CD14-positive monocyte (primary cell): ENCODE results near the gene MPP2. TPM values are rescaled to one million over a fixed set of nuclear protein-coding genes. Genes with fewer than 3 reads are reported as not detected.

Experiments
- DNase-seq, 3 donors: peaks; one replicate each; pipeline ENCODE4 v3.0.0-alpha.2; 2011 to 2022
- H2AFZ ChIP-seq: 2 replicates; pipeline ENCODE4 v1.6.0; 2012; ENCODE audit warnings: mild to moderate bottlenecking, low read depth, low read length, inconsistent platforms; ENCODE audit not compliant: insufficient read depth, poor library complexity, severe bottlenecking
- H3K27ac ChIP-seq, 2 donors: 1 replicate in 1 of 2; 2 replicates in 1 of 2; pipeline ENCODE4 v1.5.1; 2012 to 2013; ENCODE audit warnings: low read length in 2 of 2, control low read depth in 1 of 2, inconsistent platforms in 1 of 2, low read depth in 1 of 2, mild to moderate bottlenecking in 1 of 2
- H3K27me3 ChIP-seq, 2 donors: one replicate each; pipeline versions ENCODE4 v1.6.0 to v1.6.1; 2011 to 2013; ENCODE audit warnings: low read length in 2 of 2; ENCODE audit not compliant: control insufficient read depth in 2 of 2, insufficient read depth in 2 of 2
- H3K36me3 ChIP-seq, 2 donors: replicated peaks in 1 of 2; 1 replicate in 1 of 2; 2 replicates in 1 of 2; pipeline versions ENCODE4 v1.5.1 to v1.6.1; 2012 to 2013; ENCODE audit warnings: low read length in 2 of 2, control low read depth in 1 of 2, inconsistent platforms in 1 of 2, mild to moderate bottlenecking in 1 of 2; ENCODE audit not compliant: insufficient read depth in 2 of 2, control insufficient read depth in 1 of 2
- H3K4me1 ChIP-seq, 2 donors: 1 replicate in 1 of 2; 2 replicates in 1 of 2; pipeline versions ENCODE4 v1.5.1 to v1.6.1; 2012 to 2013; ENCODE audit warnings: low read length in 2 of 2, control low read depth in 1 of 2, inconsistent platforms in 1 of 2, mild to moderate bottlenecking in 1 of 2, moderate library complexity in 1 of 2; ENCODE audit not compliant: insufficient read depth in 2 of 2, control insufficient read depth in 1 of 2
- H3K4me2 ChIP-seq: replicated peaks from 2 replicates; pipeline ENCODE3; 2012; ENCODE audit warnings: low read length, moderate library complexity, mild to moderate bottlenecking; ENCODE audit not compliant: poor library complexity, severe bottlenecking; ENCODE audit errors: extremely low read depth
- H3K4me3 ChIP-seq, 3 experiments: fragments of 200-600 bp in 1 of 3; sonication (generic) in 1 of 3; replicated peaks in 1 of 3; 1 replicate in 2 of 3; 2 replicates in 1 of 3; pipeline ENCODE4 v1.5.1; 2011 to 2013; ENCODE audit warnings: low read length in 3 of 3, mild to moderate bottlenecking in 3 of 3, control low read depth in 2 of 3, low read depth in 2 of 3, inconsistent platforms in 1 of 3, moderate library complexity in 1 of 3
- H3K79me2 ChIP-seq: 2 replicates; pipeline ENCODE4 v1.6.0; 2012; ENCODE audit warnings: mild to moderate bottlenecking, control low read depth, inconsistent platforms, low read length, moderate library complexity; ENCODE audit not compliant: insufficient read depth
- H3K9ac ChIP-seq: 2 replicates; pipeline ENCODE4 v1.6.0; 2017; ENCODE audit warnings: low read length, mild to moderate bottlenecking; ENCODE audit not compliant: insufficient read depth, poor library complexity, severe bottlenecking
- H3K9me3 ChIP-seq, 2 donors: replicated peaks in 1 of 2; 1 replicate in 1 of 2; 2 replicates in 1 of 2; pipeline versions ENCODE4 v1.5.1 to v1.6.1; 2012 to 2013; ENCODE audit warnings: low read length in 2 of 2, control low read depth in 1 of 2; ENCODE audit not compliant: control insufficient read depth in 1 of 2, insufficient read depth in 1 of 2
- H4K20me1 ChIP-seq: 2 replicates; pipeline ENCODE4 v1.6.0; 2012; ENCODE audit warnings: mild to moderate bottlenecking, low read length, control low read depth, moderate library complexity; ENCODE audit not compliant: insufficient read depth
- H3K27ac Mint-ChIP-seq, 7 donors: one replicate each; pipeline ENCODE4 v1.8.0; 2020; ENCODE audit warnings: mild to moderate bottlenecking in 7 of 7, mixed read lengths in 7 of 7, moderate library complexity in 6 of 7, inconsistent platforms in 2 of 7
- H3K27me3 Mint-ChIP-seq, 3 donors: one replicate each; pipeline ENCODE4 v1.8.0; 2021 to 2022; ENCODE audit warnings: low read depth in 3 of 3, mild to moderate bottlenecking in 3 of 3, mixed read lengths in 3 of 3, moderate library complexity in 3 of 3, inconsistent platforms in 1 of 3
- H3K36me3 Mint-ChIP-seq, 2 donors: one replicate each; pipeline ENCODE4 v1.8.0; 2020; ENCODE audit warnings: mixed read lengths in 2 of 2, inconsistent platforms in 1 of 2, mild to moderate bottlenecking in 1 of 2
- H3K4me1 Mint-ChIP-seq: one replicate; pipeline ENCODE4 v1.8.0; 2020; ENCODE audit warnings: mild to moderate bottlenecking, mixed read lengths
- H3K4me3 Mint-ChIP-seq, 2 donors: one replicate each; pipeline ENCODE4 v1.8.0; 2020; ENCODE audit warnings: mild to moderate bottlenecking in 2 of 2, mixed read lengths in 2 of 2, moderate library complexity in 1 of 2
- H3K9me3 Mint-ChIP-seq, 7 donors: one replicate each; pipeline ENCODE4 v1.8.0; 2020 to 2022; ENCODE audit warnings: mixed read lengths in 7 of 7, mild to moderate bottlenecking in 6 of 7, moderate library complexity in 6 of 7, inconsistent platforms in 2 of 7
- WGBS: methylation state at CpG from one replicate; pipeline ENCODE4 v1.1.5; 2013; ENCODE audit warnings: missing lambda C conversion rate; ENCODE audit not compliant: insufficient coverage; 5-methylcytosine and 5-hydroxymethylcytosine counted together
- intact Hi-C, 2 donors: fragments of 100-400 bp; cut with micrococcal nuclease; formaldehyde crosslinking; loops; one replicate each; pipeline versions ENCODE4 v1.15.0 to v1.15.1; 2023
- polyA plus RNA-seq, 3 donors: library from polyadenylated mRNA; depleted of rRNA in 1 of 3; unstranded in 2 of 3; stranded (reverse) in 1 of 3; fragments of 300-500 nt in 2 of 3; fragments of >200 nt in 1 of 3; fragmentation: Illumina TruSeq in 2 of 3; gene quantifications; 1 replicate in 2 of 3; 2 replicates in 1 of 3; pipeline ENCODE4 v1.2.3, GENCODE V29; 2012 to 2021
- TF ChIP-seq, protein P1 (sequence below): fragments of 200-600 bp; IDR thresholded peaks from one replicate; pipeline ENCODE4 v1.8.0; 2022; ENCODE audit warnings: antibody characterized with exemption, mild to moderate bottlenecking

Gene MPP2
- polyA plus RNA-seq, 3 donors: not detected

DNA sequence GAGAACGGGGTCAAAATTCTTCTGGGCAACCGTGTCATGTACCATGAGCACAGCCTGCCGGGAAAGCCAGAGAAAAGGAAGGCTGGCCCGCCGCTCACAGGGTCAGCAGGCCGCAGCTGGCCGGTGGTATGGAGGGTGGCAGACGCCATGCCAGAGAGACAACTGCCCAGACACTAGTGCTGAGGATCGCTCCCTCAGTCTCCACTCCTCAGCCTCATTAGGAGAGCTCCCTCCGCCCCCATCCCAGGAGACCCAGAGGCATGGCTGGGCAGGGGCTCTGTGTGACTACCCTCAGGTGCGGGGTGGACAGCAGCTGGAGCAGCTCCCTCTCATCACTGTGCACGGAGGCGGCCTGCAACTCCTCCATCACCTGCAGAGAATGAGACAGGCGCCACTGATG lies 77.6 kb downstream of the MPP2 start:
- intact Hi-C loops: no loop called here
- Mint-ChIP-seq H3K36me3 (peaks cover 4% of the 10 kb centered on the region in 2 donors), H3K27me3 (peaks cover 20 to 25% (median 23%) of the 10 kb centered on the region in 3 donors), H3K4me1 (peaks cover 17% of the 10 kb centered on the region), H3K9me3 (peaks cover 0 to 1% (median 0%) of the 10 kb centered on the region in 7 donors), H3K4me3 (no peak overlapping the region), H3K27ac (no peak overlapping the region)
- Histone ChIP-seq H4K20me1 (no peaks in the 10 kb centered on the region), H2AFZ (no peak overlapping the region), H3K27me3 (peaks cover 0 to 26% of the 10 kb centered on the region in 2 donors), H3K4me2 (no peak overlapping the region), H3K4me3 (no peak overlapping the region), H3K36me3 (no peaks in the 10 kb centered on the region), H3K4me1 (peaks cover 14 to 18% of the 10 kb centered on the region in 2 donors), H3K27ac (no peak overlapping the region), H3K79me2 (no peaks in the 10 kb centered on the region), H3K9ac (no peak overlapping the region), H3K9me3 (no peaks in the 10 kb centered on the region)
- 95% methylated on average over 12 of the region's 14 CpGs for WGBS
- no peak for DNase-seq
- TF ChIP-seq, protein P1, sequence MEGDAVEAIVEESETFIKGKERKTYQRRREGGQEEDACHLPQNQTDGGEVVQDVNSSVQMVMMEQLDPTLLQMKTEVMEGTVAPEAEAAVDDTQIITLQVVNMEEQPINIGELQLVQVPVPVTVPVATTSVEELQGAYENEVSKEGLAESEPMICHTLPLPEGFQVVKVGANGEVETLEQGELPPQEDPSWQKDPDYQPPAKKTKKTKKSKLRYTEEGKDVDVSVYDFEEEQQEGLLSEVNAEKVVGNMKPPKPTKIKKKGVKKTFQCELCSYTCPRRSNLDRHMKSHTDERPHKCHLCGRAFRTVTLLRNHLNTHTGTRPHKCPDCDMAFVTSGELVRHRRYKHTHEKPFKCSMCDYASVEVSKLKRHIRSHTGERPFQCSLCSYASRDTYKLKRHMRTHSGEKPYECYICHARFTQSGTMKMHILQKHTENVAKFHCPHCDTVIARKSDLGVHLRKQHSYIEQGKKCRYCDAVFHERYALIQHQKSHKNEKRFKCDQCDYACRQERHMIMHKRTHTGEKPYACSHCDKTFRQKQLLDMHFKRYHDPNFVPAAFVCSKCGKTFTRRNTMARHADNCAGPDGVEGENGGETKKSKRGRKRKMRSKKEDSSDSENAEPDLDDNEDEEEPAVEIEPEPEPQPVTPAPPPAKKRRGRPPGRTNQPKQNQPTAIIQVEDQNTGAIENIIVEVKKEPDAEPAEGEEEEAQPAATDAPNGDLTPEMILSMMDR: no peak

DNA sequence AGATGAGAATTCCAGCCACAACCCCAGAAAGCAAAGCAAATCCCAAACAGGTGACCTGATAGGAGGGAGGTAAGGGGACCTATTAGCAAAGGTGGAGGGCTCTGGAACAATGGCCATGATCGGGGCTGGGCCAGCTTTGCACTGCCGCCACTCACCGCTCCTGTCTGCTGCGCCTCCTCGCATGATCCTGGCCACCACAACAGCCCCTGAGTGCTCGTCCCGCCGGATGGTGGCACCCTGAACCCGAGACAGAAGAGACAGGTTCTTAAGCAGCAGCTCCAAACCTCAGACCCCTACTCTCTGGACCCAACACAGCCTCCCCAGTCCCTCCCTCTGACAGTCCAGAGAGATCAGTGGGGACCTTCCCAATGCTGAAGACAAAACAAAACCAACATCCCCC lies 79.7 kb downstream of the MPP2 start:
- DNase-seq: no peak
- no peak overlapping the region for H3K4me3 Mint-ChIP-seq
- H3K4me3 ChIP-seq: no peak overlapping the region
- H3K4me1 ChIP-seq: peaks cover 4 to 6% of the 10 kb centered on the region in 2 donors
- 96% methylated on average over 9 of the region's 9 CpGs for WGBS
- peaks cover 0 to 1% (median 0%) of the 10 kb centered on the region in 7 donors for H3K9me3 Mint-ChIP-seq
- no peak overlapping the region for H3K27ac ChIP-seq
- H4K20me1 ChIP-seq: no peaks in the 10 kb centered on the region
- TF ChIP-seq, protein P1: no peak
- peak overlapping the region in 1 of 7 donors; percentile 49 for H3K27ac Mint-ChIP-seq
- H3K4me2 ChIP-seq: no peak overlapping the region
- intact Hi-C loops: no loop called here
- H3K79me2 ChIP-seq: no peaks in the 10 kb centered on the region
- H3K36me3 Mint-ChIP-seq: peaks cover 4 to 7% of the 10 kb centered on the region in 2 donors
- peaks cover 11 to 14% (median 12%) of the 10 kb centered on the region in 3 donors for H3K27me3 Mint-ChIP-seq
- no peaks in the 10 kb centered on the region for H3K36me3 ChIP-seq
- H2AFZ ChIP-seq: no peak overlapping the region
- H3K9ac ChIP-seq: peak overlapping the region; percentile 4
- H3K27me3 ChIP-seq: peaks cover 0 to 13% of the 10 kb centered on the region in 2 donors
- H3K9me3 ChIP-seq: no peaks in the 10 kb centered on the region
- H3K4me1 Mint-ChIP-seq: peaks cover 7% of the 10 kb centered on the region
